Measurements from ENCODE around the gene TTLL5.

The TTLL5 gene

GRCh38 chr14:75993567-75994041 lies 332.6 kb downstream of the TTLL5 start:
- no peak for DNase-seq (ENCODE audit: low read depth)

- no peak for DNase-seq (ENCODE audit: low read depth)
Observed at GRCh38 chr14:75995372-75996041, 334.5 kb downstream of the TTLL5 start.

- DNase-seq (ENCODE audit: low read depth) = no peak
Observed at GRCh38 chr14:75996488-75996887, 335.4 kb downstream of the TTLL5 start.

GRCh38 chr14:75999511-76000190 lies 338.6 kb downstream of the TTLL5 start:
- DNase-seq (ENCODE audit: low read depth) = no peak

- no peak for DNase-seq (ENCODE audit: low read depth)
Observed at GRCh38 chr14:76002383-76002782, 341.3 kb downstream of the TTLL5 start.

Data from T follicular helper cell (primary cell).